Hematopoietic multipotent progenitor cell treated with erythropoietin and hydrocortisone succinate and interleukin-3 and kit ligand, for 15 days (in vitro differentiated cells): ENCODE results near the gene MAP3K9.
"Not testable (repeated sequence)": the region's sequence is repeated elsewhere in the genome, so short reads cannot be mapped to it uniquely, and the experiment has no call there.

ENCODE experiments used
- DNase-seq: peaks from one replicate; pipeline ENCODE4 v3.0.0-alpha.2; 2015; ENCODE audit warnings: low spot score

Gene MAP3K9

GRCh38 chr14:70809225-70810219 lies at the start of gene MAP3K9:
Gene MAP3K9, minus strand, starts transcription at chr14:70809513. Its CDS starts 342 bp downstream, at chr14:70809171.
- peak; percentile 10 for DNase-seq

- no peak for DNase-seq
Measured at GRCh38 chr14:70858641-70859040, 49.3 kb upstream of the MAP3K9 start.

- no peak for DNase-seq
Measured at GRCh38 chr14:70857496-70857890, 48.2 kb upstream of the MAP3K9 start.

- no peak for DNase-seq
Measured at GRCh38 chr14:70856851-70857495, 47.7 kb upstream of the MAP3K9 start.

GRCh38 chr14:70855486-70855885 lies 46.2 kb upstream of the MAP3K9 start:
- DNase-seq: no peak

- DNase-seq: not testable (repeated sequence)
Measured at GRCh38 chr14:70853658-70854057, 44.3 kb upstream of the MAP3K9 start.

- no peak for DNase-seq
Measured at GRCh38 chr14:70847406-70848090, 38.2 kb upstream of the MAP3K9 start.

GRCh38 chr14:70845601-70846000 lies 36.3 kb upstream of the MAP3K9 start:
- no peak for DNase-seq

GRCh38 chr14:70842851-70843462 lies 33.6 kb upstream of the MAP3K9 start:
- DNase-seq: no peak

- DNase-seq: no peak
Measured at GRCh38 chr14:70838076-70838475, 28.8 kb upstream of the MAP3K9 start.

GRCh38 chr14:70836946-70837345 lies 27.6 kb upstream of the MAP3K9 start:
- no peak for DNase-seq

GRCh38 chr14:70833884-70834283 lies 24.6 kb upstream of the MAP3K9 start:
- DNase-seq: no peak

GRCh38 chr14:70832561-70833305 lies 23.4 kb upstream of the MAP3K9 start:
- no peak for DNase-seq

GRCh38 chr14:70830998-70831781 lies 21.9 kb upstream of the MAP3K9 start:
- DNase-seq: no peak

GRCh38 chr14:70828188-70828587 lies 18.9 kb upstream of the MAP3K9 start:
- DNase-seq: no peak

- no peak for DNase-seq
Measured at GRCh38 chr14:70827752-70828151, 18.4 kb upstream of the MAP3K9 start.

GRCh38 chr14:70827347-70827746 lies 18.0 kb upstream of the MAP3K9 start:
- DNase-seq: no peak

- DNase-seq: no peak
Measured at GRCh38 chr14:70823281-70823680, 14.0 kb upstream of the MAP3K9 start.

- DNase-seq: no peak
Measured at GRCh38 chr14:70822530-70823185, 13.3 kb upstream of the MAP3K9 start.
